ENCODE data around the gene NUDT8. TPM values are rescaled to one million over a fixed set of nuclear protein-coding genes. Genes with fewer than 3 reads are reported as not detected.

NUDT8 gene
- total RNA-seq, 1 donor from 2014 or later = 6.2 TPM

- DNase-seq (ENCODE audit: low spot score in 2 of 2, unreplicated experiment in 2 of 2) = no peak
Observed at GRCh38 chr11:67634366-67635230, 4.9 kb upstream of the NUDT8 start.

GRCh38 chr11:67633758-67634365, 4.1 kb upstream of the NUDT8 start:
- Mint-ChIP-seq H3K27me3 (ENCODE audit: low read depth) (peaks cover 4% of the 10 kb centered on the region), H3K4me3 (no peak overlapping the region), H3K36me3 (no peaks in the 10 kb centered on the region), H3K27ac (no peak overlapping the region), H3K4me1 (peaks cover 8% of the 10 kb centered on the region), H3K9me3 (no peaks in the 10 kb centered on the region)
- DNase-seq (ENCODE audit: low spot score in 2 of 2, unreplicated experiment in 2 of 2) = peak in 1 of 2 experiments; percentile 36
- no peak for TF ChIP-seq CTCF (IDR thresholded peaks at IDR 0.05; ENCODE audit: unreplicated experiment)

More at GRCh38 chr11:67634366-67635230, 4.9 kb upstream of the NUDT8 start:
- Mint-ChIP-seq H3K36me3 (no peaks in the 10 kb centered on the region), H3K27ac (no peak overlapping the region), H3K4me1 (peaks cover 8% of the 10 kb centered on the region), H3K9me3 (no peaks in the 10 kb centered on the region), H3K4me3 (no peak overlapping the region), H3K27me3 (ENCODE audit: low read depth) (peaks cover 5% of the 10 kb centered on the region)
- no peak for TF ChIP-seq CTCF (IDR thresholded peaks at IDR 0.05; ENCODE audit: unreplicated experiment)

- H3K27ac Mint-ChIP-seq = no peak overlapping the region
- H3K4me3 Mint-ChIP-seq = no peak overlapping the region
- no peak for TF ChIP-seq CTCF (IDR thresholded peaks at IDR 0.05; ENCODE audit: unreplicated experiment)
- DNase-seq (ENCODE audit: low spot score in 2 of 2, unreplicated experiment in 2 of 2) = no peak
- H3K36me3 Mint-ChIP-seq = no peaks in the 10 kb centered on the region
- H3K27me3 Mint-ChIP-seq (ENCODE audit: low read depth) = peaks cover under 1% of the 10 kb centered on the region
- H3K4me1 Mint-ChIP-seq = peaks cover 8% of the 10 kb centered on the region
- H3K9me3 Mint-ChIP-seq = no peaks in the 10 kb centered on the region
Observed at GRCh38 chr11:67632982-67633755, 3.4 kb upstream of the NUDT8 start.

- H3K27me3 Mint-ChIP-seq (ENCODE audit: low read depth) = no peaks in the 10 kb centered on the region
- no peak for DNase-seq (ENCODE audit: low spot score in 2 of 2, unreplicated experiment in 2 of 2)
- no peak overlapping the region for H3K27ac Mint-ChIP-seq
- peak overlapping the region; percentile 59 for H3K4me3 Mint-ChIP-seq
- TF ChIP-seq CTCF (IDR thresholded peaks at IDR 0.05; ENCODE audit: unreplicated experiment) = no peak
- no peaks in the 10 kb centered on the region for H3K9me3 Mint-ChIP-seq
- H3K4me1 Mint-ChIP-seq = peaks cover 8% of the 10 kb centered on the region
- peaks cover under 1% of the 10 kb centered on the region for H3K36me3 Mint-ChIP-seq
Observed at GRCh38 chr11:67632175-67632981, 2.6 kb upstream of the NUDT8 start.

GRCh38 chr11:67631853-67632174, 2.1 kb upstream of the NUDT8 start:
- no peak overlapping the region for H3K27ac Mint-ChIP-seq
- H3K9me3 Mint-ChIP-seq = no peaks in the 10 kb centered on the region
- DNase-seq (ENCODE audit: low spot score in 2 of 2, unreplicated experiment in 2 of 2) = no peak
- peak overlapping the region; percentile 59 for H3K4me3 Mint-ChIP-seq
- H3K4me1 Mint-ChIP-seq = peaks cover 8% of the 10 kb centered on the region
- no peak for TF ChIP-seq CTCF (IDR thresholded peaks at IDR 0.05; ENCODE audit: unreplicated experiment)
- no peaks in the 10 kb centered on the region for H3K27me3 Mint-ChIP-seq (ENCODE audit: low read depth)
- peaks cover 5% of the 10 kb centered on the region for H3K36me3 Mint-ChIP-seq

All from mesothelial cell of epicardium (in vitro differentiated cells).